ENCODE measurements around the gene CACNA1B.
"Not testable (repeated sequence)": the region's sequence is repeated elsewhere in the genome, so short reads cannot be mapped to it uniquely, and the experiment has no call there.

- not testable (repeated sequence) for TF ChIP-seq CTCF (IDR thresholded peaks at IDR 0.05); EZH2 (IDR thresholded peaks at IDR 0.05; ENCODE audit: borderline replicate concordance, insufficient read depth, low read depth, low read length, poor library complexity, severe bottlenecking)
Observed at GRCh38 chr9:138113701-138114325, 236.2 kb downstream of the CACNA1B start.
